Stomach (tissue), 4 donors: ENCODE data around the gene DHRS4.
"Not testable (repeated sequence)": the region's sequence is repeated elsewhere in the genome, so short reads cannot be mapped to it uniquely, and the experiment has no call there.

ENCODE experiments used
- POLR2A ChIP-seq, 4 donors: fragments of 450-650 bp; IDR thresholded peaks; one replicate each; pipeline ENCODE4 v1.6.1; 2016; ENCODE audit warnings: antibody characterized with exemption in 4 of 4, control low read depth in 2 of 4, mild to moderate bottlenecking in 1 of 4, moderate library complexity in 1 of 4
- TF ChIP-seq, protein P1 (sequence below), 7 experiments: fragments of 450-650 bp in 4 of 7; fragments of 200-600 bp in 3 of 7; sonication (generic) in 3 of 7; IDR thresholded peaks; one replicate each; pipeline ENCODE4 v1.5.1; 2016 to 2019; ENCODE audit warnings: antibody characterized with exemption in 7 of 7, control low read depth in 2 of 7, mild to moderate bottlenecking in 1 of 7

DNA sequence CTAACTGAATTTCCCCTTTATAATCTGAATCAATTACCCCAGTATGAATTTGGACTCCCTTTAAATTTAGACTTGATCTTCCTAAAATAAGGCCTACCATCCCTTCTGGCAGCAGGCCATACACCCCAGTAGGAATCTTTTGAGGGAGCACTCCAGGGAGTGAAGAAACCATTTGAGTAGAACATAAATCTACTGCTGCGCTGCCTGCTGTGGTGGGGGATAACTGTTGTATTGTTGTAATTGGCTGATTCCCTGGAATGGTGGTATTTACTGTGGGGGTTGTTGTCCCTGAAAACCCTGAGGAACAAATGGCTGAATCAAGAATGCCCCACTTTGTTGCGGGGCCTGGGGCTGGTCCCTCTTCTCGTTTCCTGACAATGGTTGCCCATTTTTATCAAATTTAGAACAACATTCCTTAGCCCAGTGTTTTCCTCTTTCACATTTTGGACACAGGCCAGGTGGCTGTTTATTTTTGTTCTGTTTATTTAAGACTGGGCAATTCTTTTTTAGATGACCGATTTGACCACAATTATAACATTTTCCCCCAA lies 59.2 kb downstream of the DHRS4 start:
- TF ChIP-seq, protein P1, sequence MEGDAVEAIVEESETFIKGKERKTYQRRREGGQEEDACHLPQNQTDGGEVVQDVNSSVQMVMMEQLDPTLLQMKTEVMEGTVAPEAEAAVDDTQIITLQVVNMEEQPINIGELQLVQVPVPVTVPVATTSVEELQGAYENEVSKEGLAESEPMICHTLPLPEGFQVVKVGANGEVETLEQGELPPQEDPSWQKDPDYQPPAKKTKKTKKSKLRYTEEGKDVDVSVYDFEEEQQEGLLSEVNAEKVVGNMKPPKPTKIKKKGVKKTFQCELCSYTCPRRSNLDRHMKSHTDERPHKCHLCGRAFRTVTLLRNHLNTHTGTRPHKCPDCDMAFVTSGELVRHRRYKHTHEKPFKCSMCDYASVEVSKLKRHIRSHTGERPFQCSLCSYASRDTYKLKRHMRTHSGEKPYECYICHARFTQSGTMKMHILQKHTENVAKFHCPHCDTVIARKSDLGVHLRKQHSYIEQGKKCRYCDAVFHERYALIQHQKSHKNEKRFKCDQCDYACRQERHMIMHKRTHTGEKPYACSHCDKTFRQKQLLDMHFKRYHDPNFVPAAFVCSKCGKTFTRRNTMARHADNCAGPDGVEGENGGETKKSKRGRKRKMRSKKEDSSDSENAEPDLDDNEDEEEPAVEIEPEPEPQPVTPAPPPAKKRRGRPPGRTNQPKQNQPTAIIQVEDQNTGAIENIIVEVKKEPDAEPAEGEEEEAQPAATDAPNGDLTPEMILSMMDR (IDR thresholded peaks at IDR 0.05) = not testable (repeated sequence)
- TF ChIP-seq POLR2A (IDR thresholded peaks at IDR 0.05) = not testable (repeated sequence)
